Inflammatory macrophage (primary cell): Measurements from ENCODE around the gene RBM15B.

Experiments used
- DNase-seq, 2 donors: peaks; one replicate each; pipeline ENCODE4 v3.0.0-alpha.2; 2020 to 2022

The RBM15B gene

GRCh38 chr3:51393564-51393963, 2.5 kb downstream of the RBM15B start:
- no peak for DNase-seq

- no peak for DNase-seq
These were observed 3.5 kb downstream of the RBM15B start for GRCh38 chr3:51394541-51394940.

- no peak for DNase-seq
These were observed 4.6 kb downstream of the RBM15B start for GRCh38 chr3:51395493-51396213.

- DNase-seq = no peak
These were observed 5.3 kb downstream of the RBM15B start for GRCh38 chr3:51396401-51396800.

GRCh38 chr3:51397392-51397791, 6.3 kb downstream of the RBM15B start:
- DNase-seq = no peak

- DNase-seq = no peak
These were observed 7.7 kb downstream of the RBM15B start for GRCh38 chr3:51398595-51399310.

GRCh38 chr3:51400166-51400565, 9.1 kb downstream of the RBM15B start:
- DNase-seq = peak; percentile 8 to 29

- peak; percentile 82 to 85 for DNase-seq
These were observed 10.7 kb downstream of the RBM15B start for GRCh38 chr3:51401735-51402134.

GRCh38 chr3:51403675-51404074, 12.6 kb downstream of the RBM15B start:
- DNase-seq = no peak

GRCh38 chr3:51408021-51408420, 16.9 kb downstream of the RBM15B start:
- DNase-seq = no peak

GRCh38 chr3:51408813-51409212, 17.7 kb downstream of the RBM15B start:
- no peak for DNase-seq

- DNase-seq = no peak
These were observed 31.1 kb downstream of the RBM15B start for GRCh38 chr3:51422211-51422610.

- DNase-seq = no peak
These were observed 35.8 kb downstream of the RBM15B start for GRCh38 chr3:51426921-51427320.

GRCh38 chr3:51429138-51429537, 38.1 kb downstream of the RBM15B start:
- DNase-seq = no peak

GRCh38 chr3:51434110-51434509, 43.0 kb downstream of the RBM15B start:
- DNase-seq = no peak

GRCh38 chr3:51434746-51435327, 43.8 kb downstream of the RBM15B start:
- DNase-seq = peak; percentile 49 to 55

GRCh38 chr3:51436998-51437639, 46.0 kb downstream of the RBM15B start:
- DNase-seq = no peak

GRCh38 chr3:51441282-51442030, 50.4 kb downstream of the RBM15B start:
- DNase-seq = no peak

- no peak for DNase-seq
These were observed 54.6 kb downstream of the RBM15B start for GRCh38 chr3:51445544-51446280.
